IMR-90 (cell line): ENCODE data around the gene PTPN21. TPM values are rescaled to one million over a fixed set of nuclear protein-coding genes. Genes with fewer than 3 reads are reported as not detected.

Source experiments
- ATAC-seq: fragments of 200-7000 bp; cut with Tn5 transposase; 2 replicates; pipeline ENCODE4 v1.9.1; 2020; ENCODE audit warnings: low read depth, mild to moderate bottlenecking, moderate library complexity
- BruUV-seq: library from RNA; stranded (reverse); fragments of 400-500 nt; replicated peaks from 2 replicates; lab custom pipeline; 2021; lab: Mats Ljungman, UMichigan
- CTCF ChIA-PET: fragments of 300-600 bp; formaldehyde crosslinking; extraction: SDS; loops from one replicate; lab custom pipeline; 2021; ENCODE audit warnings: antibody characterized with exemption; lab: Yijun Ruan, JAX
- POLR2A ChIA-PET: fragments of 300-600 bp; sonication (Branson Sonifier 250); formaldehyde crosslinking; loops from one replicate; lab custom pipeline; 2022; ENCODE audit warnings: antibody characterized with exemption; ENCODE audit not compliant: unreplicated experiment; lab: Charles Lee
- DNase-seq: peaks from one replicate; pipeline ENCODE4 v3.0.0; 2013
- H2AFZ ChIP-seq: replicated peaks from 2 replicates; pipeline ENCODE3; 2013; ENCODE audit warnings: low read length, mild to moderate bottlenecking; ENCODE audit not compliant: poor library complexity
- H2AK5ac ChIP-seq: 2 replicates; pipeline ENCODE4 v1.6.1; 2013; ENCODE audit warnings: low read depth, low read length, inconsistent platforms
- H2AK9ac ChIP-seq: replicated peaks from 2 replicates; pipeline ENCODE3; 2013; ENCODE audit warnings: mild to moderate bottlenecking, low read depth, low read length, moderate library complexity; ENCODE audit not compliant: poor library complexity
- H2BK120ac ChIP-seq: 2 replicates; pipeline ENCODE4 v1.6.1; 2013; ENCODE audit warnings: low read depth, low read length, inconsistent platforms
- H2BK15ac ChIP-seq: 3 replicates; pipeline ENCODE4 v1.6.1; 2013; ENCODE audit warnings: low read depth, low read length, inconsistent platforms
- H2BK20ac ChIP-seq: 2 replicates; pipeline ENCODE4 v1.6.1; 2013; ENCODE audit warnings: low read depth, mild to moderate bottlenecking, inconsistent platforms, low read length, moderate library complexity
- H2BK5ac ChIP-seq: 2 replicates; pipeline ENCODE4 v1.6.1; 2013; ENCODE audit warnings: mild to moderate bottlenecking, low read depth, low read length, inconsistent platforms; ENCODE audit not compliant: poor library complexity, severe bottlenecking
- H3K14ac ChIP-seq: replicated peaks from 2 replicates; pipeline ENCODE4 v1.6.1; 2013; ENCODE audit warnings: low read depth, low read length, inconsistent platforms
- H3K18ac ChIP-seq: 2 replicates; pipeline ENCODE4 v1.6.1; 2013; ENCODE audit warnings: low read depth, low read length, control low read depth
- H3K23ac ChIP-seq: 2 replicates; pipeline ENCODE4 v1.6.1; 2013; ENCODE audit warnings: low read depth, low read length, inconsistent platforms
- H3K27ac ChIP-seq: 2 replicates; pipeline ENCODE4 v1.5.1; 2013; ENCODE audit warnings: mild to moderate bottlenecking, control low read depth, low read length; ENCODE audit not compliant: insufficient read depth
- H3K27me3 ChIP-seq: 2 replicates; pipeline ENCODE4 v1.6.1; 2013; ENCODE audit warnings: low read length; ENCODE audit not compliant: control insufficient read depth, insufficient read depth
- H3K36me3 ChIP-seq: 2 replicates; pipeline ENCODE4 v1.6.1; 2013; ENCODE audit warnings: low read length, mixed read lengths; ENCODE audit not compliant: control insufficient read depth, insufficient read depth
- H3K4ac ChIP-seq: 2 replicates; pipeline ENCODE4 v1.6.1; 2013; ENCODE audit warnings: low read depth, low read length, inconsistent platforms
- H3K4me1 ChIP-seq: 2 replicates; pipeline ENCODE4 v1.6.1; 2013; ENCODE audit warnings: low read length, mixed read lengths; ENCODE audit not compliant: control insufficient read depth, insufficient read depth
- H3K4me2 ChIP-seq: 2 replicates; pipeline ENCODE4 v1.6.1; 2013; ENCODE audit warnings: low read depth, mild to moderate bottlenecking, control low read depth, low read length, moderate library complexity
- H3K4me3 ChIP-seq: 2 replicates; pipeline ENCODE4 v1.5.1; 2013; ENCODE audit warnings: low read depth, mild to moderate bottlenecking, control low read depth, low read length, moderate library complexity; ENCODE audit not compliant: insufficient read depth
- H3K56ac ChIP-seq: 2 replicates; pipeline ENCODE4 v1.6.1; 2013; ENCODE audit warnings: low read length, inconsistent platforms; ENCODE audit not compliant: insufficient read depth; ENCODE audit errors: extremely low read depth
- H3K79me1 ChIP-seq, 2 experiments: 2 replicates each; pipeline ENCODE4 v1.6.1; 2013; ENCODE audit warnings: low read length in 2 of 2, inconsistent platforms in 1 of 2, low read depth in 1 of 2
- H3K9ac ChIP-seq: 2 replicates; pipeline ENCODE4 v1.6.1; 2013; ENCODE audit warnings: low read depth, low read length, control low read depth
- H3K9me1 ChIP-seq: 2 replicates; pipeline ENCODE4 v1.6.1; 2013; ENCODE audit warnings: low read length, inconsistent platforms; ENCODE audit not compliant: insufficient read depth
- H3K9me3 ChIP-seq: 2 replicates; pipeline ENCODE4 v1.6.1; 2013; ENCODE audit warnings: low read length; ENCODE audit not compliant: control insufficient read depth, insufficient read depth
- H4K20me1 ChIP-seq: 2 replicates; pipeline ENCODE4 v1.6.1; 2013; ENCODE audit warnings: low read length, inconsistent platforms; ENCODE audit not compliant: insufficient read depth
- H4K5ac ChIP-seq: 2 replicates; pipeline ENCODE4 v1.6.1; 2013; ENCODE audit warnings: mild to moderate bottlenecking, low read depth, low read length, control low read depth
- H4K8ac ChIP-seq, 2 experiments: 2 replicates each; pipeline ENCODE4 v1.6.1; 2013; ENCODE audit warnings: low read depth in 2 of 2, low read length in 2 of 2, control low read depth in 1 of 2, inconsistent platforms in 1 of 2
- H4K91ac ChIP-seq: 2 replicates; pipeline ENCODE4 v1.6.1; 2013; ENCODE audit warnings: low read depth, low read length, inconsistent platforms; ENCODE audit not compliant: insufficient read depth
- BHLHE40 ChIP-seq: fragments of 150-350 bp; IDR thresholded peaks from 2 replicates; pipeline ENCODE4 v1.6.1; 2016; ENCODE audit warnings: mild to moderate bottlenecking, low read depth, low read length
- CEBPB ChIP-seq: IDR thresholded peaks from 2 replicates; pipeline ENCODE4 v1.6.1; 2012; ENCODE audit warnings: low read depth, low read length, improper control_type of control experiment
- CHD1 ChIP-seq: IDR thresholded peaks from 2 replicates; pipeline ENCODE4 v1.6.1; 2012; ENCODE audit warnings: low read depth, low read length, improper control_type of control experiment
- CTCF ChIP-seq: conservative IDR thresholded peaks from 2 replicates; pipeline ENCODE4 v1.5.1; 2012; ENCODE audit warnings: mild to moderate bottlenecking, low read depth, low read length, improper control_type of control experiment
- ELK1 ChIP-seq: fragments of 150-350 bp; IDR thresholded peaks from 2 replicates; pipeline ENCODE4 v1.6.1; 2016; ENCODE audit warnings: low read depth, mild to moderate bottlenecking, low read length, moderate library complexity, borderline replicate concordance
- MAZ ChIP-seq: IDR thresholded peaks from 2 replicates; pipeline ENCODE4 v1.6.1; 2012; ENCODE audit warnings: low read depth, mild to moderate bottlenecking, low read length, improper control_type of control experiment, moderate library complexity, borderline replicate concordance
- NFE2L2 ChIP-seq: fragments of 150-350 bp; IDR thresholded peaks from 2 replicates; pipeline ENCODE4 v1.6.1; 2016; ENCODE audit warnings: low read depth, mild to moderate bottlenecking, low read length
- POLR2A ChIP-seq: IDR thresholded peaks from 2 replicates; pipeline ENCODE4 v1.6.1; 2012; ENCODE audit warnings: mild to moderate bottlenecking, low read depth, low read length
- RAD21 ChIP-seq: IDR thresholded peaks from 2 replicates; pipeline ENCODE4 v1.6.1; 2012; ENCODE audit warnings: low read length, improper control_type of control experiment
- SMC3 ChIP-seq: fragments of 150-350 bp; IDR thresholded peaks from 2 replicates; pipeline ENCODE4 v1.6.1; 2016; ENCODE audit warnings: low read depth, mild to moderate bottlenecking, antibody characterized with exemption, low read length, moderate library complexity
- WGBS, 2 experiments: methylation state at CpG; one replicate each; pipeline versions ENCODE4 v1.1.5 to v1.1.7; 2013; ENCODE audit warnings: missing lambda C conversion rate in 2 of 2; ENCODE audit not compliant: insufficient read length in 1 of 2; ENCODE audit errors: extremely low coverage in 2 of 2; 5-methylcytosine and 5-hydroxymethylcytosine counted together
- dilution Hi-C: fragments of 300-500 bp; cut with HindIII; formaldehyde crosslinking; loops from one replicate; pipeline ENCODE4 v1.14.3; 2018; ENCODE audit warnings: low sequenced_read_pairs; ENCODE audit not compliant: unreplicated experiment
- in situ Hi-C: fragments of 300-500 bp; cut with MboI; formaldehyde crosslinking; loops from 3 replicates; pipeline ENCODE4 v1.14.3; 2019; ENCODE audit warnings: low sequenced_read_pairs, inconsistent platforms, mixed read lengths
- intact Hi-C: fragments of 100-400 bp; cut with micrococcal nuclease; formaldehyde crosslinking; loops from 2 replicates; pipeline ENCODE4 v1.10.0; 2022
- polyA plus RNA-seq, 3 experiments: library from polyadenylated mRNA; depleted of rRNA; stranded (reverse); fragments of >200 nt; gene quantifications; 2 replicates each; pipeline ENCODE4 v1.2.3, GENCODE V29; 2012; ENCODE audit warnings: low replicate concordance in 1 of 3
- total RNA-seq: library from RNA; depleted of rRNA; stranded (reverse); fragments of >200 nt; gene quantifications from 2 replicates; pipeline ENCODE4 v1.2.3, GENCODE V29; 2012

Gene PTPN21
- total and polyA plus RNA-seq, 2 of the 4 experiments (the other 2 are of a cell fraction): 10.4 to 10.7 TPM

GRCh38 chr14:88476825-88477224, 78.0 kb downstream of the PTPN21 start:
- Histone ChIP-seq H3K9ac (no peak overlapping the region), H3K18ac (no peak overlapping the region), H2BK5ac (peak overlapping the region; percentile 53), H3K4ac (no peak overlapping the region), H3K27me3 (no peaks in the 10 kb centered on the region), H3K36me3 (peaks cover 42% of the 10 kb centered on the region), H4K20me1 (no peaks in the 10 kb centered on the region), H3K27ac (no peak overlapping the region), H3K14ac (peak overlapping the region; percentile 48; the same call in 1 of the 2 replicates), H4K5ac (0 out of 2 replicates have a peak overlapping the region, but pooled peaks have one; percentile 29), H3K9me1 (peaks cover 12% of the 10 kb centered on the region), H4K91ac (no peak overlapping the region), H2AK5ac (no peak overlapping the region; the same call in 1 of the 2 replicates), H2BK20ac (no peak overlapping the region), H2BK120ac (no peak overlapping the region), H3K4me2 (no peak overlapping the region), H3K56ac (no peak overlapping the region), H2AK9ac (no peak overlapping the region), H3K4me1 (peaks cover 12% of the 10 kb centered on the region), H2BK15ac (0 out of 3 replicates have a peak overlapping the region, but pooled peaks have one; percentile 25), H2AFZ (no peak overlapping the region), H3K4me3 (no peak overlapping the region), H3K9me3 (no peaks in the 10 kb centered on the region), H3K79me1 (peaks cover 28 to 42% of the 10 kb centered on the region in 2 experiments), H4K8ac (peak overlapping the region in 1 of 2 experiments; percentile 21; a peak in 1 of 4 replicates), H3K23ac (peak overlapping the region; percentile 27; the same call in 1 of the 2 replicates)
- ChIA-PET POLR2A (no interaction called here), CTCF (interaction anchor here (1.8 kb wide), 1 partner anchor 16 kb away, joined by 4 read pairs; no protein-coding TSS in a partner anchor)
- intact Hi-C loops (no loop called here), in situ Hi-C loops (no loop called here), dilution Hi-C loops (no loop called here)
- DNase-seq (no peak), ATAC-seq (no peak)
- BruUV-seq: no TSS peak
- no CpG with 5 or more reads among the region's 2 CpGs for WGBS, 2 experiments
- no peak for TF ChIP-seq BHLHE40
- no peak for TF ChIP-seq RAD21
- TF ChIP-seq CHD1: no peak
- no peak for TF ChIP-seq CTCF
- TF ChIP-seq CEBPB: no peak
- TF ChIP-seq NFE2L2: no peak
- no peak for TF ChIP-seq MAZ
- TF ChIP-seq SMC3: no peak
- TF ChIP-seq ELK1: no peak
- TF ChIP-seq POLR2A: no peak
